Epithelial cell of prostate (primary cell): ENCODE data around the gene RELT.

ENCODE experiments used
- DNase-seq: peaks from one replicate; pipeline ENCODE4 v3.0.0-alpha.2; 2011; ENCODE audit warnings: low read depth, low spot score
- H3K27ac ChIP-seq: fragments of 450-650 bp; 2 replicates; pipeline ENCODE4 v1.5.1; 2017; ENCODE audit warnings: mild to moderate bottlenecking

RELT gene

DNA sequence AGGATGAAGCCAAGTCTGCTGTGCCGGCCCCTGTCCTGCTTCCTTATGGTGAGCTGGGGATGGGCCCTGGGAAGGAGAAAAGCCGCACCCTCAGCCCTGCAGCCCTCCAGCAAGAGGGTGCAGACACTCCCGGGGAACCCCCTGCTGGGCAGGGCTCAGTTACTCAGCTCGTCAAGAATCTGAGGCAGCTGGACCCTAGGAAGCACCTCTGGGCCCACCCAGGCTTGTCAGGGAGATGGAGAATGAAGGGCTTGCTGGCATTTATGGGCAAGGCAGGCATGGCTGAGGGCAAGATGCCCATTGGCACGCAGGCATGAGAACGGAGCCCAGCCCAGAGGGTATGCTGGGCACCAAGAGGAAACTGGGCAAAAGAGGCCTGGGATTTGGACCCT, 12.9 kb downstream of the RELT start:
- no peak overlapping the region for H3K27ac ChIP-seq
- DNase-seq = no peak

DNA sequence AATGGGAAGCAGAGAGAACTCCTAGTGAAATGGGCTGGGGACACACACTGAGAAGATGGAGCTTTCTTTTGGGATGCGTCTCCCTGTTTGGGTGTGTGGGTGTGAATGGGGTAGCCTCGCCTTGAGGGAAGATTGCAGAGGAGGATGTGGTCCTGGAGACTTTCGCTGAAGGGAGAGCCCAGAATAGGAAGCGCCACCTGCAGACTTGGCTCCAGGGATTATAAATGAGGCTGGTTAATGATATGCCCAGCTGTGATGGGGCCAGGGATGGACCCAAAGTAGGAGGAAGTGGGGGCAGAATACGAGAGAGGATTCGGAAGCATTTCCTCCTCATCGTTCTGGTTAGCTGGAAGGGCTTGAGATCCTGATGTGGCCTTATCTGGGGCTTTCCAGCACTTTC, 13.7 kb downstream of the RELT start:
- no peak for DNase-seq
- no peak overlapping the region for H3K27ac ChIP-seq

DNA sequence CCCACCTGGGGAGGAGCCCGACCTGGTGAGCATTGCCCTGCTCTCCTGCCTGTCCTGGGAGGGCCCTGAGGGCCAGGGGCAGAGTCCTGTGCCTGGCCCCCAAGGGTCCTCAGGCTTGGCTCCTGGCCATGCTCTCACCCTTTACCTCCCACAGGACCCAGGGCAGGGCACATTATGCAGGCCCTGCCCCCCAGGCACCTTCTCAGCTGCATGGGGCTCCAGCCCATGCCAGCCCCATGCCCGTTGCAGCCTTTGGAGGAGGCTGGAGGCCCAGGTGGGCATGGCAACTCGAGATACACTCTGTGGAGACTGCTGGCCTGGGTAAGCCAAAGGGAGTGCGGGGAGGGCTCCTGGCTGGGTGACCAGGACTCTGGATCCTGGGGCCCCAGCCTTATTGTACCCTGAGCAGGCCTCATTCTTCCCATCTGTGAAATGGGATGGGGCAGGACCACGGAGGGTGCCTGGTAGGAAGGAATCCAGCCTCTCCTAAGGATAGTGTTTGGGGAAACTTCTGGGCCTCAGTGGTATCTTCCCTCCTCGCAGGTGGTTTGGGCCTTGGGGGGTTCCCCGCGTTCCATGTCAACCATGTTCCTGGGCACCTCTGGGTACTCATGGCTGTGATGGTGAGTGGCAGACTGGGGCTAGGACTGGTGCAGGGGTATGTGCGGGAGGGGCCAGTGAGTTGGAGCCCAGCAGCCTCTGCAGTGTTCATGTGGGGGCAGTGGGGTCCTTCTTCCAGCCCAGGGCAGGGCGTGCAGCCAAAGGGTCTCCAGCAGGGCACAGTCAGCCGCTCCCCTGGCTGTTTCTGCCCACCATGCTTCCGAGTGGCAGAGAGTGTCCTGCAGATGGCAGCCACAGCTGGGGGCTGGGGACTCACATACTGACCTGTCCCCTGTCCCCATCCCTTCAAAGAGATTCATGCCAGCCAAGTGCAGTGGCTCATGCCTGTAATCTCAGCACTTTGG, 14.7 kb downstream of the RELT start:
- DNase-seq = no peak
- no peak overlapping the region for H3K27ac ChIP-seq

DNA sequence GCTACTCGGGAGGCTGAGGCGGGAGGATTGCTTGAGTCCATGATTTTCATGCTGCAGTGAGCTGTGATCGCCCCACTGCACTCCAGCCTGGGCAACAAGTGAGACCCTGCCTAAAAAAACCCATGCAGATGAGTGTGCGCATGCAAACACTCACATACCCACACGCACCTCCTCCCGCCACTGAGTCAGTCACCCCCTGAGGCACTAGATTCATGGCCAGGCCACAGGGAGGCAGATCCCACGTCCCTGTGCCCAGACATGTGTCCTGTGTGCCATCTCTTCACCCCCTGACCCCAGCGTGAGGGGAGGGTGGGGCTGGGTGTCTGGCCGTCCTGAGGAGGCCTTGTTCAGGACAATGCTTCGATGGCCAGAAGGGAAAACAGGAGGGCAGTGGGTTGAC, 15.5 kb downstream of the RELT start:
- H3K27ac ChIP-seq = no peak overlapping the region
- DNase-seq = no peak

DNA sequence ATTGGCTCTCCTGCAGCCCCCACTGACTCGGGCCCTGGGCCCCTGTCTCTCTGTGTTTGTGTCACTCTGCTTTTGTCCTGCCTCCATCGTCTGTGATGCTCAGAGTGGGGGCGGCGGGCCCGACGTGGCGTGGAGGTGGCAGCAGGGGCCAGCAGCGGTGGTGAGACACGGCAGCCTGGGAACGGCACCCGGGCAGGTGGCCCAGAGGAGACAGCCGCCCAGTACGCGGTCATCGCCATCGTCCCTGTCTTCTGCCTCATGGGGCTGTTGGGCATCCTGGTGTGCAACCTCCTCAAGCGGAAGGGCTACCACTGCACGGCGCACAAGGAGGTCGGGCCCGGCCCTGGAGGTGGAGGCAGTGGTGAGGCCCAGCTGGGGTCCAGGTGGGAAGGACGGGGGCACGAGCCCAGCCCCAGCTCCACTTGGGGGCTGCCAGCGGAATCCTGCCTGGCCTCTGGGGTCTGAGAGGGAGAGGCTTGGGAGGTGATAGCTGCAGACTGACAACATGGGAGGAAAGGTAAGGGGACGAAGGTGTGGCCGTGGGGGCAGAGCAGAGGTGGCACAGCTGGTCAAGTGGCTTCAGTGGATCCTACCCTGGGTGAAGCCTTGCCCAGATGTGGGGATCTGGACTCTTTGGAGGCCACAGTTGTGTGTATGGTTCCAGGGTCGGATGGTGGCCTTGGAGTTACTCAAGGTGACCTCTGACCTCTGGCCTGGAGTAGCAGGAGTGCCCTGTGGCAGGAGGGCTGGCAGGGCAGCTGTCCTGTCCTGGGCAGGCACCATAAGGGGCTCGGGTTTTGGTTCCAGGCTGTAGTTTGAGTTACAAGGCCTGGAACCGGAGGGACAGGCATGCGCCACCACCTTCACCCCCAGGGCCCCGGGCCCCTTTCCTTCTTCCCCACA, 16.2 kb downstream of the RELT start:
- H3K27ac ChIP-seq = no peak overlapping the region

DNA sequence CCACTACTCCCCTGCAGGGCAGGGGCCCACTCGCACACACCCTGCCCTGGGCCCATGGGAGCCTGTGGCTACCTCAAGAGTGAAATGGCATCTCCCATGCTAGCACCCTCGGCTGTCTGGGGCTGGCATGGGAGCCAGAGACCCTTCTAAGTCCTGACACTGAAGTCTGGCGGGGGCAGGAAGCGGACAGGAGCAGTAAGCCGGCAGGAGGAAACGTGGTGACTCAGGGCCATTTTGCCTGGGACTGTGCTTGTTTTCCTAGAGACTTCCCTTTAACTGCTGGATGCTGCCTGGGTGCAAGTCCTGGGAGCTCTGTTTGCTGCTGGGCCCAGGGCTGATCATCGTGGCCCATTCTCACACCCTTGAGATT, 16.8 kb downstream of the RELT start:
- no peak overlapping the region for H3K27ac ChIP-seq

More for the DNA sequence above, 16.2 kb downstream of the RELT start:
- DNase-seq = no peak

DNA sequence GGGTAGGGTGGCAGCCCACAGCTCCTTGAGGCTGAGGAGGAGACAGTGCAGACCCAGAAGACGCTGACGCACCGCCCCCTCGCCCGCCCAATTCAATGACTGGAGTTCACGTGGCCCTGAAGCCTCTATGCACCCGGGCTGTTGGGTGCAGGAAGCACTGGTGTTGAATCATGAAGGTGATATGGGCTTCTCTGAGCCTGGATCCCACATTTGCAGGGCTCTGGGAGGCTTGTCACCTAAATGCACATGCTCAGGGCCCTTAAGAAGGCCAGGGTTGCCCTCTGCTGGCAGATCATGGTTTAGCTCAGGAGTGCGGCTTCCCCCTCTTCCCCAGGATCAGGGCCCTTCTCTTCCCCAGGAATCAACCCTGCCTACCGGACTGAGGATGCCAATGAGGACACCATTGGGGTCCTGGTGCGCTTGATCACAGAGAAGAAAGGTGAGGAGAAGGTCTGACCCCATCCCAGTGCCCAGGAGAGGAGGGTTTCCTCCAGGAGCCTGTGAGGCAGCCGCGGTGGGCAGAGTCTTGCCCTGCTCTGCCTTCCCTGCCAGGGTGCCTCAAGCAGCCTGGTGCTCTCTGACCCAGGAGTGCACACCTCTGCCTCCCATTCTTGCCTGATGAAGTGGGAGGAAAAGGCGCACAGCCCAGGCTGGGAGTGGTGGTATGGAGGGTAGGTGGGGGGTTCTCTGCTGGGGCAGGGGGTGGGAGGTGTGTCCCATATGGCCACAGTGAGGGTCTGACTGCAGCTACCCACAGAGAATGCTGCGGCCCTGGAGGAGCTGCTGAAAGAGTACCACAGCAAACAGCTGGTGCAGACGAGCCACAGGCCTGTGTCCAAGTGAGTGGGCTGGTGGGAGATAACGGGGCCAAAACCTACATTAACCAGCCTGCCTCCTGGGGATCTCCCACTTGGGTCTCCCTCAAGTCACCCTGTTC, 17.5 kb downstream of the RELT start:
- H3K27ac ChIP-seq = no peak overlapping the region
- DNase-seq = no peak

More for the DNA sequence above, 16.8 kb downstream of the RELT start:
- no peak for DNase-seq

DNA sequence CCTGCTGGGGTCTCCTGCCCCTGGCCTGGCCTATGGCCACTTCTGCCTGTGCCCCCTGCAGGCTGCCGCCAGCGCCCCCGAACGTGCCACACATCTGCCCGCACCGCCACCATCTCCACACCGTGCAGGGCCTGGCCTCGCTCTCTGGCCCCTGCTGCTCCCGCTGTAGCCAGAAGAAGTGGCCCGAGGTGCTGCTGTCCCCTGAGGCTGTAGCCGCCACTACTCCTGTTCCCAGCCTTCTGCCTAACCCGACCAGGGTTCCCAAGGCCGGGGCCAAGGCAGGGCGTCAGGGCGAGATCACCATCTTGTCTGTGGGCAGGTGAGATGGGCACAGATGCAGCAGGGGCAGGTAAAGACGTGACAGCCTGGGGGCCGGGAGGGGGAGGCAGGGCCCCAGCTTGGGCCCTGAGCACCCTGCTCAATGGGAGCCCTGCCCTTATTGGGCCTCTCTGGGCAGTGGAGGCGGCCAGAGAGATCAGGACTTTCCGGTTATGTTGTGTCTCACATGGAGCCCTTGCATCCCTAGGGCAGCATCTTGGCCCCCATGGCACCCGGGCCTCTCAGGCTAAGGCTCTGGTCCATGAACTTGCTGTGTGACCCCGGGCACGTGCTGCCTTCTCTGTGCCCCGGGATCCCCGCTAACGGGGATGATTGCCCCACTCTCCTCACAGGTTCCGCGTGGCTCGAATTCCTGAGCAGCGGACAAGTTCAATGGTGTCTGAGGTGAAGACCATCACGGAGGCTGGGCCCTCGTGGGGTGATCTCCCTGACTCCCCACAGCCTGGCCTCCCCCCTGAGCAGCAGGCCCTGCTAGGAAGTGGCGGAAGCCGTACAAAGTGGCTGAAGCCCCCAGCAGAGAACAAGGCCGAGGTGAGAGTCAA, 18.5 kb downstream of the RELT start:
- no peak overlapping the region for H3K27ac ChIP-seq
- no peak for DNase-seq

DNA sequence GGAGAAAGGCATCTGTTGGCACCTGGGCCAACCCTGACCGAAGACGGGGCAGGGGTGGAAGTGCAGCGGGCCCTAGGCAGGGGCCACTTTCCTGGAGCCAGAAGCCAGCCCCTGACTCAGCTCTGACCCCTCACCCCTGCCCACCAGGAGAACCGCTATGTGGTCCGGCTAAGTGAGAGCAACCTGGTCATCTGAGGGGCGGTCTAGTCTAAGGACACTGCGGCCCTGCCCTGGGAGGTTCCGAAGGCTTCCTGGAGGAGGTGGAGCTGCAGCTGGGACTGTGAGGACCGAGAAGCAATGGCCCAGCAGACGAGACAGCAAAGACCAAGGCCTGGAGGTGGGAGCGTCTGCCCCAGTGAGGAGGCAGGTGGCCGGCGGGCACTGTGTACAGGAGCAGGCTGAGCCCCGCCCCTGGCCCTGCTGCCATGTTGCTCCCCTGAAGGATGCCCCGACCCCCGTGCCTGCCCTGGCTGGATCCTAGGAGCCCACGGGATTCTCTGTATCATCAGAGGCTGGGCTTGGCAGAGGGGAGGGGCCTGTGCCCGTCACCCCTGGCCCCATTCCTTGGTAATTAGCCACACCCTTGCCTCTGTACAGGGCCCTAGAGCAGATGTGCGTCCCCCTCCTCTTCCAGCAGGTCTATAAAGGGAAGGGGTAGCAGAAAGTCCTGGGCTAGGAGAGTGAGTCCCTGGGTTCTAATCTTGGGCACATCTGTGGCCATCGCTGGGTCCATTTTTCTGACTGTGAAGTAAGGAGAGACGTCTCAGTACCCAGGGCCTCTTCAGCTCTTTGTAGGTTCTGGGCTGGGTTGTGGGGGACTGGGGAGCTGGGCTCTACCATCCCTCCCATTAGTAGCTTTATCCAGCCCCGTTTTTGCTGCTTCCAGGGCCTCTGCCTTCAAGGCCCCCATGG, 19.4 kb downstream of the RELT start:
- no peak overlapping the region for H3K27ac ChIP-seq
- no peak for DNase-seq

DNA sequence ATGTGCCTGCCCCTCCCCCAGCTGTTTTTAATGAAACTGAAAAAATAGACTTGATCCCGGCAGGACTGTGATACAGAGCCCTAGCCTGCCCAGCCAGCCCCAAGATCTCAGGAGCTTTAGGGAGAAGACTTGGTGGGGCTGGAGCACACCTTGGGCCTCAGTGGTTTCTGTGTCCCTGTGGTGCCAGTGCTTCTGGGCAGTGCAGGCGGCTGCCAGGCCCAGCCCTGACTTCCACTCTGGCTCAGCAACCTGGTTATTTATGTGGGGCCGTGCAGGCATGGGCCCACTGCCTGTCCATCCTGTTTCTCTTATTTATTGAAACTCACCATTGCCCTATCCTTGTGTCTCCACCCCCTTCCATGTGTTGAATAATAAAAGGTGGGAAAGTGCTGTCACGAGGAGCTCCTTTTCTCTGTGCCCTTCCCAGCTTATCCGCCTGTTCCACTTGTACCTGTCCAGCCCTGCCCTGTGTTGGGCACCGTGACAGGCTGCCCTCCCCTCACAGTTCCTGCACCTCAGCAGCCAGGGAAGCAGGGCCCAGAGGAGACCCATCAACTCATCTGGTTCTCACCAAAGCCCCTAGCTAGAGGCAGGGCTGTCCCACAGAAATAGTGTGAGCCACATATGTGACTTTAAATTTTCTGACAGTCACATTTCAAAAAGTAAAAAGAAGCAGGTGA, 20.2 kb downstream of the RELT start:
- no peak overlapping the region for H3K27ac ChIP-seq
- no peak for DNase-seq

DNA sequence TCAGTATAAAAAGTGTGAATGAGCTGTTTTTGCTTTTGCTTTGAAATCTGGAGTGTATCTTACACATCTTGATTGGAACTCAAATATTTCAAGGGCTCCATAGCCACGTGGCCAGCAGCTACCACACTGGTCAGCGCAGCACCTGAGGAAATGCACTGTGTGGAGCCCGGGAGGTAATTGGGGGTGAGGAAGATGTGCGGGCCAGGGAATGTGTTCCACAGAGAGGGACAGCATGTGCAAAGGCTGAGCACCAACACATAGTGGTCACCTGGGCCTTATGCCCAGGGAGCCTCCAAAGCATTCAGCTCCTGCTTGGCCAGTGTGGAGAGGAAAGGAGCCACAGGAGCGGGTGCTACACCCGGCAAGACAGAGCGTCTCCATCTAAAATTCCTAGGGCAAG, 20.8 kb downstream of the RELT start:
- no peak for DNase-seq
- no peak overlapping the region for H3K27ac ChIP-seq

DNA sequence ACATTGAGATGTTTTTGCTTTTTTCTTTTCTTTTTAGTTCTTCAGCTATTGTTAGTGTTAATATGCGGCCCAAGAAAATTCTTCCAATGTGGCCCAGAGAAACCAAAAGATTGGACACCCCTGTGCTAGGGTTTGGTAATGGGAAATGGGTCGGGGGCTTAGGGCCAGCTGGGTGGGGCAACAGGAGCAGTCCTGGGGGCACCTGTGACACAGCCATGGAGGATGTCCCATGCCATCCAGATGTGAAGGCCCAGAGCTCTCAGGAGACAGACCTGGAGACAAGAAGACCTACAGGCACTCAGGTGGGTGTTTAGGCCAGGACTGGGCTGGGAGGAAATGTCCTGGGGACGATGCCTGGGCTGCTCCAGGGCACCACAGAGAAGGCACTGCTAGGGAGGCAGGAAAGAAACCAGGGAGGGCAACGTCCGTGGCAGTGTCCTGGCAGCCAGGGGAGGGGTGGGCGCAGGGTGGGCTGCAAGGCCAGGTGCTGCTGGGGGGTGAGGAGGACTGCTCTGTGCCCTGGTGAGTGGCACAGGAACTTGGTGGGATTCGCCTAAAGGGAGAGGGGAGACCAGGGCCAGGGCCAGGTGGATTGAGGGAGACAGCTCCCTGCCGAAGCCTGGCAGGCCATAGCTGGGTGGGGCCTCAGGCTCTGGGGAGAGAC, 21.4 kb downstream of the RELT start:
- H3K27ac ChIP-seq = no peak overlapping the region
- DNase-seq = no peak

DNA sequence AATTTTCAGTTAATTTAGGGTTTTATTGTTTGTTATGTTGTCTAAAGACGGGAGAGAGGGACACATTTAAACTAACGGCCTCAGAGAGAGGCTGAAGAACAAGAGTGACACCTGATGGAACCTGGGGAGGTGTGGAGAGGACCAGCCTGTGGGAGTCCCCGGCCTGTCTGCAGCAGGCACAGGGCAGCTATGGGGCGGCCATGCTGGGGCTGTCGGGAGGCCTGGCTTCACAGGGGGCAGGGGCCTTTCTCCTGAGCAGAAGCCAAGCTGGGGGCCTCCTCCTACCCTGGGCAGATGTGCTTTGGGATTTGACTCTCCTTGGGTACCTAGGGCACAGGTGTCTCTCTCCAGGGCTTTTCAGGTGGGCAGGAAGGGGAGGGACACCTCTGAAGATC, 21.9 kb downstream of the RELT start:
- no peak for DNase-seq
- H3K27ac ChIP-seq = no peak overlapping the region

DNA sequence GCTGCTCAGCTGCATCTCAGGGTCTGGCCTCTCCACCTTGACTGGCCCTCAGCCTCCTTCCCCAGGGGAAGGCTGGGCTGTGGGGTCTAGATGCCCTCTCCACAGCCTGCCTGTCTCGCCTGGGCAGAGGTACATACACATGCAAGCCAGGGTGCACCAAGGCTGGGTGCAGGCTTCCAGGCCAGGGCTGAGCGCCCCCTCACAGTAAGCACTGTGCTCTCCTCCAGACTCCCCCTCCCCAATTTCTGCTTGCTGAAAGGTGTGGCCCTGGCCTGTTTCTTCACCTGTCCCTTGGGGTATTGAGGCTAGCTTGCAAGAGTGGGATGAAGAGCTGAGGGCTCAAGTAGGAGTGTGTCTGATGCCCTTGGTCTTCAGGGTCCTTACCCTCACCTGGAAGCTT, 22.5 kb downstream of the RELT start:
- DNase-seq = no peak
- H3K27ac ChIP-seq = no peak overlapping the region

DNA sequence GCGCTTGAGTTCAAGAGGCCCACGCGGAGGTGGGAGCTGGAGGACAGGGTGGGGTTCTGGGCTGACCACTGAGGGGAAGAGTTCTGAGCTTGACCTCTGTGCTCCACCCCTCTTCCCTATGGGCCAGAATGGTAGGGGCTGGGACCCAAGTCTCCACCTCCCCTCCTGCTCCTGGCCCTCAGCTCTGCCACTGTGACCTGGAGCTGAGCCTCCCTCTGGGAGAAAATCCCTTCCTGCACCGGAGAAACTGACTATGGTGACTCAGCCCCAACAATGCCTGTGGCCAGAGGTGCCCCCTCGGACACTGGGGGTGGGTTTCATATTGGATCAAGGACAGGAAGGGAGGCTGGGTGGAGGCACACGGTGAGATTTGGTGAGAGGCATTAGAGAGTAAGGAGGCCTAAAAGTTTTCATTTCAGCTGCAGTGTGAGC, 23.0 kb downstream of the RELT start:
- no peak for DNase-seq
- no peak overlapping the region for H3K27ac ChIP-seq

DNA sequence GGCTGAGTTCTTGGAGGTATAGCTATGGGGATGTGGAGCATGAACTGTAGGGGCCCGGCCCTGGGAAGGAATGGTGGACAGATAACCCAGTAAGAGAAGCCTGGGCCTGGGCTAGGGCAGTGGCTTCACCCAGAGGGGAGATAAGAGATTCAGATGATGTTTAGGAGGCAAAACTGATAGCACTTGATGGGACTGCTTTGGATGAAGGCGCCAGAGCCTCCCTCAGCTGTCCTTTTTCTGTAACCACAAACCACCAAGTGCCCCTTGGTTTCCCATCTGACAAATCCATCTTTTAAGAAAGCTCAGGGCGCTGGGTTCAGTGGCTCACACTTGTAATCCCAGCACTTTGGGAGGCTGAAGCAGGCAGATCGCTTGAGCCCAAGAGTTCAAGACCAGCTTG, 23.4 kb downstream of the RELT start:
- no peak for DNase-seq

DNA sequence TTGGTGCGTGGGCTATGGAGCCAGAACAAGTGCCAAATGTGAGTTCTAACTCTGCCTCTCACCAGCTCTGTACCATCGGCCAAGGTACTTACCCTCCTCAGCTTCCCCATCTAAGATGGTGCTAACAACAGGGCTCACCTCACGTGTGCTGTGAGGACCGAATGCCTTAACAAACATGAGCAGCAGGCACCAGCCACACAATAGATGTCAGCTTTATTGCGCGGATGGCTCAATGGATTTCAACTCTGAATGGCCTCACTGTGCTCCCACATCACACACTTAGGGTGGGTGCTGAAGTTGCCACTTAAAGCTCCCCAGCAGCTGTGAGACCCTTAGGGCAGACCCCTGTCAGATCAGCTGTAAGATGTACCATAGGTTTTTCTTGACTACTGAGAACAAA, 24.1 kb downstream of the RELT start:
- no peak for DNase-seq
- no peak overlapping the region for H3K27ac ChIP-seq

More for the DNA sequence above, 23.4 kb downstream of the RELT start:
- no peak overlapping the region for H3K27ac ChIP-seq
